KMS-11 (cell line): Measurements from ENCODE around the gene ANO6.

Source experiments
- H2AFZ ChIP-seq: fragments of 200-600 bp; sonication (generic); 2 replicates; pipeline ENCODE4 v1.6.1; 2016; ENCODE audit warnings: antibody characterized with exemption, mixed run types, low read depth
- H3K27ac ChIP-seq: fragments of 200-600 bp; sonication (generic); 2 replicates; pipeline ENCODE4 v1.6.1; 2016; ENCODE audit warnings: mild to moderate bottlenecking, mixed run types
- H3K27me3 ChIP-seq: fragments of 200-600 bp; sonication (generic); 2 replicates; pipeline ENCODE4 v1.6.1; 2017; ENCODE audit warnings: mild to moderate bottlenecking, low read depth, mixed run types, moderate library complexity; ENCODE audit not compliant: insufficient read depth
- H3K36me3 ChIP-seq: fragments of 200-600 bp; sonication (generic); 2 replicates; pipeline ENCODE4 v1.6.1; 2017; ENCODE audit warnings: mild to moderate bottlenecking, mixed run types; ENCODE audit not compliant: insufficient read depth
- H3K4me1 ChIP-seq: fragments of 200-600 bp; sonication (generic); 2 replicates; pipeline ENCODE4 v1.6.1; 2016; ENCODE audit warnings: mild to moderate bottlenecking, low read depth, mixed run types; ENCODE audit not compliant: poor library complexity, severe bottlenecking
- H3K4me2 ChIP-seq: fragments of 200-600 bp; sonication (generic); 2 replicates; pipeline ENCODE4 v1.7.0; 2016; ENCODE audit warnings: mild to moderate bottlenecking, mixed run types
- H3K4me3 ChIP-seq: fragments of 200-600 bp; sonication (generic); IDR thresholded peaks from 2 replicates; pipeline ENCODE4 v1.6.1; 2017; ENCODE audit warnings: low read depth, low read length, mixed read lengths; ENCODE audit not compliant: insufficient read depth
- H3K79me2 ChIP-seq: fragments of 200-600 bp; sonication (generic); 2 replicates; pipeline ENCODE4 v1.6.1; 2016; ENCODE audit warnings: low read depth, mixed run types; ENCODE audit not compliant: insufficient read depth
- H3K9ac ChIP-seq: fragments of 200-600 bp; sonication (generic); 2 replicates; pipeline ENCODE4 v1.6.1; 2016; ENCODE audit warnings: mild to moderate bottlenecking, mixed run types
- H4K20me1 ChIP-seq: fragments of 200-600 bp; sonication (generic); 2 replicates; pipeline ENCODE4 v1.6.1; 2016; ENCODE audit warnings: mild to moderate bottlenecking, mixed run types; ENCODE audit not compliant: insufficient read depth
- TF ChIP-seq, protein P1 (sequence below): fragments of 200-600 bp; sonication (generic); conservative IDR thresholded peaks from 2 replicates; pipeline ENCODE4 v1.6.1; 2017; ENCODE audit warnings: low read depth, mild to moderate bottlenecking, antibody characterized with exemption, low read length, moderate library complexity, mixed read lengths

Gene ANO6

DNA sequence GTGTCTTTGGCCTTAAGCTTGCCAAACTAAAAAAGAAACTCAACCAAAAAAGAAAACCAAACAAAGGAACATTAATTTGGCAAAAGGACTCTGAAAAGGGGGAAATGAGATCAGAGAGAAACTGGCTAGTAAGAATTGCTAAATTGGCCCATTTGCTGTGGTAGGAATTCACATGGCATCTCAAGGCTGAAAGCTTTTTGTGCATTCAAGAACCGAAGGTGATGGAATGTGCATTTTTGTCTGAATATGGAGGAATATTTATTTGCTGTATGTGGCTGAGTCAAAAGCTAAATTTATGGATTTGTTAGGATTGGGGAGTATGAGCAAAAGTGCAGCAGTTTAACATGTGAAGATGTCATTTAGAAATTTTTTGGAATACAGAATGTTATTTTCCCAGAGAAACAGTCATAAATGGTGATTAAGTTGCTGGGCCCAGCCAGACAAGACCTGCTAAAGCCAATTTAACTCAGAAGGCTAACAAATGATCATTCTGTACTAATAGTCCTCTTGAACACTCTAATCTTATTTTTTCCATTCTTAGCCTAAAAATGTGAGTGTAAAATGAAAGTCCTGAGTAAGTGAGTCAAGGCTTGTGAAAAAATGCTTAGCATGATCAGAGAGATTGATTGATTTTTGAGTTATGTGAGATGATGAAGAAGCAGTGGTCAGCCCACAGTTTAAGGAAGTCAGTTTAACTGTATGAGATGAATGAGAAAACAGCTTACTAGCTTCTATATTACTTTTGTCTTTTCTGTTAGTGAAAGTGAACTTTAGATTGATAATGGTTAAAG, 94.1 kb downstream of the ANO6 start:
- TF ChIP-seq, protein P1, sequence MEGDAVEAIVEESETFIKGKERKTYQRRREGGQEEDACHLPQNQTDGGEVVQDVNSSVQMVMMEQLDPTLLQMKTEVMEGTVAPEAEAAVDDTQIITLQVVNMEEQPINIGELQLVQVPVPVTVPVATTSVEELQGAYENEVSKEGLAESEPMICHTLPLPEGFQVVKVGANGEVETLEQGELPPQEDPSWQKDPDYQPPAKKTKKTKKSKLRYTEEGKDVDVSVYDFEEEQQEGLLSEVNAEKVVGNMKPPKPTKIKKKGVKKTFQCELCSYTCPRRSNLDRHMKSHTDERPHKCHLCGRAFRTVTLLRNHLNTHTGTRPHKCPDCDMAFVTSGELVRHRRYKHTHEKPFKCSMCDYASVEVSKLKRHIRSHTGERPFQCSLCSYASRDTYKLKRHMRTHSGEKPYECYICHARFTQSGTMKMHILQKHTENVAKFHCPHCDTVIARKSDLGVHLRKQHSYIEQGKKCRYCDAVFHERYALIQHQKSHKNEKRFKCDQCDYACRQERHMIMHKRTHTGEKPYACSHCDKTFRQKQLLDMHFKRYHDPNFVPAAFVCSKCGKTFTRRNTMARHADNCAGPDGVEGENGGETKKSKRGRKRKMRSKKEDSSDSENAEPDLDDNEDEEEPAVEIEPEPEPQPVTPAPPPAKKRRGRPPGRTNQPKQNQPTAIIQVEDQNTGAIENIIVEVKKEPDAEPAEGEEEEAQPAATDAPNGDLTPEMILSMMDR = no peak

DNA sequence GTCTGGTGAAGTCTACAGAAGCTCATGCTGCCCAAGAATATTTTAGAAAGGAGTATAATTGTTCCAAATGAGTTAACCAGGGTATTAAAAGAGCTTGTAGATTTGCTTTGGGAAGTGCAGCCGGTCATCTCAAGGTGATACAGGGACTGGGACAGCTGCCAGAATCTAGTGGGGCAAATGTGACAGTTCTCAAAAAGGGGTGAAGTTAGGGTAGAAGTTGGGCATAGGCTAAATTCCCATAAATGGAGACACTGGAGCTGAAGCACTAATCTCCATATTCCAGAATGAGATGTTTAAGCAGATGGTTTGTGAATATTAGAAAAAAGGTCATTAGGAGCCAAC, 94.7 kb downstream of the ANO6 start:
- H3K4me3 ChIP-seq = no peak overlapping the region
- no peaks in the 10 kb centered on the region for H3K27me3 ChIP-seq
- no peaks in the 10 kb centered on the region for H3K36me3 ChIP-seq
- H3K27ac ChIP-seq = no peak overlapping the region
- TF ChIP-seq, protein P1 = no peak
- H4K20me1 ChIP-seq = no peaks in the 10 kb centered on the region
- no peak overlapping the region for H2AFZ ChIP-seq
- H3K9ac ChIP-seq = no peak overlapping the region
- no peaks in the 10 kb centered on the region for H3K79me2 ChIP-seq
- no peak overlapping the region for H3K4me2 ChIP-seq
- peaks cover 15% of the 10 kb centered on the region for H3K4me1 ChIP-seq

More for the DNA sequence above, 94.1 kb downstream of the ANO6 start:
- Histone ChIP-seq H3K27ac (no peak overlapping the region), H3K4me1 (peaks cover 15% of the 10 kb centered on the region), H3K27me3 (no peaks in the 10 kb centered on the region), H3K4me2 (no peak overlapping the region), H3K79me2 (no peaks in the 10 kb centered on the region), H3K36me3 (no peaks in the 10 kb centered on the region), H3K4me3 (no peak overlapping the region), H4K20me1 (no peaks in the 10 kb centered on the region), H3K9ac (no peak overlapping the region), H2AFZ (no peak overlapping the region)

DNA sequence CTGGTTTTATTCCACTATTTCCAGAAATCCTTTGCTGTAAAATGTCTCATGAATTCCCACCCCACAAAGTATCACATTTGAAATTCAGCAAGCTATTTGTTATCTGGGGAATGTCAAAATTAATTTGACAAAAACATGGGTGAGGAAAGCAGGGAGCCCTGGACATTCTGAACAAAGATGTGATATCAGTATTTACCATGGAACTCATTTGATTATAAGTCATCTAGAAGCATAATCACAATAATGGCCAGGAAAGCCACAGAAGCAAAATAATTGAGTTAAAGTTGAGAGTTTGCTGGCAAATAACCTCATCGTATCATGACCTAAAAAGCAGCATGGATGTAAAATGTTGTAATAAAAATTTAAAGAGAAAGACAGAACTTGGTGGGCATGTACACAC, 96.1 kb downstream of the ANO6 start:
- TF ChIP-seq, protein P1 = no peak
- H3K79me2 ChIP-seq = no peaks in the 10 kb centered on the region
- H2AFZ ChIP-seq = no peak overlapping the region
- H3K4me2 ChIP-seq = no peak overlapping the region
- no peaks in the 10 kb centered on the region for H3K36me3 ChIP-seq
- H3K4me3 ChIP-seq = no peak overlapping the region
- H3K27me3 ChIP-seq = no peaks in the 10 kb centered on the region
- no peak overlapping the region for H3K27ac ChIP-seq
- H3K4me1 ChIP-seq = peaks cover 15% of the 10 kb centered on the region
- no peaks in the 10 kb centered on the region for H4K20me1 ChIP-seq
- H3K9ac ChIP-seq = no peak overlapping the region

DNA sequence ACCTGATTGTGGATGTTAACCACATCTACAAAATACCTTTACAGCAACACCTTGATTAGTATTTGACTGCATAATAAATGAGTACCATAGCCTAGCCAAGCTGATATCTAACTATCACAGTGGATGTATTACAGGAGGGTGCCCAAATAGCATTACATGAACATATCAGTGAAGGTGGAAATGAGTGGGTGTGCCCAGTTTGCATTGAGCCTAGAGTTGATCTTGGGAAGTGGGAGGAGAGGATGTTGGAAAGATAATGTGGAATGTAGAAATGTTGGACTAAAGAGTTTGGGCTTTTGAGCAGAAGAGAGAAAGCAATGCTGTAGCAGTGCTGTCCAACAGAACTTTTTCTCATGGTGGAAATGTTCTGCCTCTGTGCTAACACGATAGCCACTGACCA, 98.9 kb downstream of the ANO6 start:
- H3K4me2 ChIP-seq = no peak overlapping the region
- no peaks in the 10 kb centered on the region for H3K27me3 ChIP-seq
- peaks cover 6% of the 10 kb centered on the region for H3K4me1 ChIP-seq
- H3K36me3 ChIP-seq = no peaks in the 10 kb centered on the region
- H3K27ac ChIP-seq = no peak overlapping the region
- no peaks in the 10 kb centered on the region for H4K20me1 ChIP-seq
- H3K9ac ChIP-seq = no peak overlapping the region
- TF ChIP-seq, protein P1 = no peak
- H3K79me2 ChIP-seq = no peaks in the 10 kb centered on the region
- H2AFZ ChIP-seq = no peak overlapping the region
- H3K4me3 ChIP-seq = no peak overlapping the region
